Measurements from ENCODE around the gene ZC3H12A. TPM values are rescaled to one million over a fixed set of nuclear protein-coding genes. Genes with fewer than 3 reads are reported as not detected.
A peak's percentile ranks its signal among the peaks of the same experiment; 100 is the strongest.

The ZC3H12A gene
- total and polyA plus RNA-seq, 10 of the 15 experiments (the other 5 are each of a cell fraction or from before 2014, with no cell fraction given), result 0.35 to 30.2 (median 13.8) TPM

DNA sequence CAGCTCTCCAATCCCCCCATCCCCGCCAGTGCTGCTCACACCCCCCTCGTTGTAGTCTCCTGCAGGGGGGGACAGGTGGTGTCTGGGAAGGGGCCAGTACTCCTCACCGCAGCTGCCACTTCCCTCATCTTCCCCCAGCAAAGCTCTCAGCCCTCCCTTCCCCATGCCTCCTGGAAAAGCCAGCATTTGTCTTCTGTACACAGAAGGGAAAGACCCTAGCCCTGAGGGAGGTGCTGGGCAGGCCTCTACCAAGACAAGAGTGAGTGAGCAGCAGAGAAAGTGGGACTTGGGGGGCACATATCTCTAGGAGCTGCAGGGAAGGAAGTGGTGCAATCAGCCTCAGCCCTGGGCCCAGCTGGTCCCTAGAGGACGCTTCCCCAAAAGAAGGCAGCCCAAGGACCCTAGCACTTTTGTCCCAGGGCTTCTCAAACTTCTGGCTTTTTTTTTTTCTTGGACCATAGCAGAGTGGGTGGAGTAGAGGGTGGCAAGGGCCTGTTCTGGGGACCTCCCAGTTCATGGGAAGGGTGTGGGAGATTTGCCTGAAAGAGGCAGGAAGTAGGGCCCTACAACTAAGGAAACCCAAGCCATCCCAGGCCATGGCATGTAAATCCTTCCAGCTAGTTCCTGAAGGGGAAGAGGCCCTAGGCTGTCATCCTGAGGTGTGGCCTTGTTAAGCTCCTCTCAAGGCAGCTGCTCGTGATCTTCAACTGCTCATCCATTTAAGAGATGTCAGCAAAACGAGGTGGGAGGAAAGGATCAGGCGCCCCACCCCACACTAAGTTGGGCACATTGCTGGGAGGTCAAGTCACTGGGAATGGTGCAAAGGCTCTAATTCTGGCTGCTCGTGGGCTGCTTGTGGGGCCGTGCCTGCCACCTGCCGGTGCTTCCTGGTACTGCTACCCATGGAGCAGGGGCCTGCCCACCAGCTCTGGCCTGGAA lies 12.6 kb downstream of the ZC3H12A start (continued):
- TF ChIP-seq, protein P1, sequence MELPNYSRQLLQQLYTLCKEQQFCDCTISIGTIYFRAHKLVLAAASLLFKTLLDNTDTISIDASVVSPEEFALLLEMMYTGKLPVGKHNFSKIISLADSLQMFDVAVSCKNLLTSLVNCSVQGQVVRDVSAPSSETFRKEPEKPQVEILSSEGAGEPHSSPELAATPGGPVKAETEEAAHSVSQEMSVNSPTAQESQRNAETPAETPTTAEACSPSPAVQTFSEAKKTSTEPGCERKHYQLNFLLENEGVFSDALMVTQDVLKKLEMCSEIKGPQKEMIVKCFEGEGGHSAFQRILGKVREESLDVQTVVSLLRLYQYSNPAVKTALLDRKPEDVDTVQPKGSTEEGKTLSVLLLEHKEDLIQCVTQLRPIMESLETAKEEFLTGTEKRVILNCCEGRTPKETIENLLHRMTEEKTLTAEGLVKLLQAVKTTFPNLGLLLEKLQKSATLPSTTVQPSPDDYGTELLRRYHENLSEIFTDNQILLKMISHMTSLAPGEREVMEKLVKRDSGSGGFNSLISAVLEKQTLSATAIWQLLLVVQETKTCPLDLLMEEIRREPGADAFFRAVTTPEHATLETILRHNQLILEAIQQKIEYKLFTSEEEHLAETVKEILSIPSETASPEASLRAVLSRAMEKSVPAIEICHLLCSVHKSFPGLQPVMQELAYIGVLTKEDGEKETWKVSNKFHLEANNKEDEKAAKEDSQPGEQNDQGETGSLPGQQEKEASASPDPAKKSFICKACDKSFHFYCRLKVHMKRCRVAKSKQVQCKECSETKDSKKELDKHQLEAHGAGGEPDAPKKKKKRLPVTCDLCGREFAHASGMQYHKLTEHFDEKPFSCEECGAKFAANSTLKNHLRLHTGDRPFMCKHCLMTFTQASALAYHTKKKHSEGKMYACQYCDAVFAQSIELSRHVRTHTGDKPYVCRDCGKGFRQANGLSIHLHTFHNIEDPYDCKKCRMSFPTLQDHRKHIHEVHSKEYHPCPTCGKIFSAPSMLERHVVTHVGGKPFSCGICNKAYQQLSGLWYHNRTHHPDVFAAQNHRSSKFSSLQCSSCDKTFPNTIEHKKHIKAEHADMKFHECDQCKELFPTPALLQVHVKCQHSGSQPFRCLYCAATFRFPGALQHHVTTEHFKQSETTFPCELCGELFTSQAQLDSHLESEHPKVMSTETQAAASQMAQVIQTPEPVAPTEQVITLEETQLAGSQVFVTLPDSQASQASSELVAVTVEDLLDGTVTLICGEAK (IDR thresholded peaks at IDR 0.05; ENCODE audit: borderline replicate concordance), result no peak
- TF ChIP-seq CHD1 (IDR thresholded peaks at IDR 0.05; ENCODE audit: low read depth, low read length), result no peak
- TF ChIP-seq, protein P2, sequence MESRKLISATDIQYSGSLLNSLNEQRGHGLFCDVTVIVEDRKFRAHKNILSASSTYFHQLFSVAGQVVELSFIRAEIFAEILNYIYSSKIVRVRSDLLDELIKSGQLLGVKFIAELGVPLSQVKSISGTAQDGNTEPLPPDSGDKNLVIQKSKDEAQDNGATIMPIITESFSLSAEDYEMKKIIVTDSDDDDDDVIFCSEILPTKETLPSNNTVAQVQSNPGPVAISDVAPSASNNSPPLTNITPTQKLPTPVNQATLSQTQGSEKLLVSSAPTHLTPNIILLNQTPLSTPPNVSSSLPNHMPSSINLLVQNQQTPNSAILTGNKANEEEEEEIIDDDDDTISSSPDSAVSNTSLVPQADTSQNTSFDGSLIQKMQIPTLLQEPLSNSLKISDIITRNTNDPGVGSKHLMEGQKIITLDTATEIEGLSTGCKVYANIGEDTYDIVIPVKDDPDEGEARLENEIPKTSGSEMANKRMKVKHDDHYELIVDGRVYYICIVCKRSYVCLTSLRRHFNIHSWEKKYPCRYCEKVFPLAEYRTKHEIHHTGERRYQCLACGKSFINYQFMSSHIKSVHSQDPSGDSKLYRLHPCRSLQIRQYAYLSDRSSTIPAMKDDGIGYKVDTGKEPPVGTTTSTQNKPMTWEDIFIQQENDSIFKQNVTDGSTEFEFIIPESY (IDR thresholded peaks at IDR 0.05), result no peak
- no peak for TF ChIP-seq HCFC1 (IDR thresholded peaks at IDR 0.05; ENCODE audit: low read length)
- no peak for TF ChIP-seq NFIC (IDR thresholded peaks at IDR 0.05; ENCODE audit: low read depth, low read length)
- TF ChIP-seq SP1 (IDR thresholded peaks at IDR 0.05; ENCODE audit: low read depth, low read length), result no peak
- no peak for TF ChIP-seq NKRF (conservative IDR thresholded peaks at IDR 0.05)
- TF ChIP-seq SMARCA5 (IDR thresholded peaks at IDR 0.05), result peak; percentile 50; the same call in 1 of the 2 replicates
- TF ChIP-seq, protein P3, sequence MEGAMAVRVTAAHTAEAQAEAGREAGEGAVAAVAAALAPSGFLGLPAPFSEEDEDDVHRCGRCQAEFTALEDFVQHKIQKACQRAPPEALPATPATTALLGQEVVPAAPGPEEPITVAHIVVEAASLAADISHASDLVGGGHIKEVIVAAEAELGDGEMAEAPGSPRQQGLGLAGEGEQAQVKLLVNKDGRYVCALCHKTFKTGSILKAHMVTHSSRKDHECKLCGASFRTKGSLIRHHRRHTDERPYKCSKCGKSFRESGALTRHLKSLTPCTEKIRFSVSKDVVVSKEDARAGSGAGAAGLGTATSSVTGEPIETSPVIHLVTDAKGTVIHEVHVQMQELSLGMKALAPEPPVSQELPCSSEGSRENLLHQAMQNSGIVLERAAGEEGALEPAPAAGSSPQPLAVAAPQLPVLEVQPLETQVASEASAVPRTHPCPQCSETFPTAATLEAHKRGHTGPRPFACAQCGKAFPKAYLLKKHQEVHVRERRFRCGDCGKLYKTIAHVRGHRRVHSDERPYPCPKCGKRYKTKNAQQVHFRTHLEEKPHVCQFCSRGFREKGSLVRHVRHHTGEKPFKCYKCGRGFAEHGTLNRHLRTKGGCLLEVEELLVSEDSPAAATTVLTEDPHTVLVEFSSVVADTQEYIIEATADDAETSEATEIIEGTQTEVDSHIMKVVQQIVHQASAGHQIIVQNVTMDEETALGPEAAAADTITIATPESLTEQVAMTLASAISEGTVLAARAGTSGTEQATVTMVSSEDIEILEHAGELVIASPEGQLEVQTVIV (IDR thresholded peaks at IDR 0.05; ENCODE audit: borderline replicate concordance, partially characterized antibody), result no peak
- TF ChIP-seq ZBTB11 (CRISPR knock-in tag; IDR thresholded peaks at IDR 0.05), result no peak
- no peak for TF ChIP-seq HDAC2 (IDR thresholded peaks at IDR 0.05)
- no peak for TF ChIP-seq ZBED1 (IDR thresholded peaks at IDR 0.05; ENCODE audit: borderline replicate concordance)
- TF ChIP-seq FOXK2 (IDR thresholded peaks at IDR 0.05), result no peak
- no peak for TF ChIP-seq BRCA1 (IDR thresholded peaks at IDR 0.05; ENCODE audit: low read depth, low read length)
- TF ChIP-seq TCF12 (IDR thresholded peaks at IDR 0.05; ENCODE audit: low read depth, low read length), result no peak
- no peak for TF ChIP-seq SREBF2 (IDR thresholded peaks at IDR 0.05; ENCODE audit: low read length)

All from GM12878 (cell line).